Adrenal gland (tissue), 5 donors: ENCODE data around the gene SLC25A44.

Source experiments
- CTCF ChIP-seq, 6 experiments: fragments of 450-650 bp in 4 of 6; fragments of 200-600 bp in 2 of 6; sonication (generic) in 1 of 6; IDR thresholded peaks; 1 replicate in 5 of 6; 2 replicates in 1 of 6; pipeline versions ENCODE4 v1.5.1 to v1.8.0; 2016 to 2021; ENCODE audit warnings: antibody characterized with exemption in 6 of 6, mild to moderate bottlenecking in 2 of 6, moderate library complexity in 1 of 6
- POLR2A ChIP-seq, 2 donors: fragments of 450-650 bp; IDR thresholded peaks; one replicate each; pipeline ENCODE4 v1.6.1; 2017; ENCODE audit warnings: antibody characterized with exemption in 2 of 2, mild to moderate bottlenecking in 2 of 2, moderate library complexity in 1 of 2
- donor health status: DM: no; HTN: no; CAD: no.

- TF ChIP-seq CTCF (IDR thresholded peaks at IDR 0.05): no peak
- TF ChIP-seq POLR2A (IDR thresholded peaks at IDR 0.05): no peak
Observed at GRCh38 chr1:156228501-156228900, 34.6 kb downstream of the SLC25A44 start.
